Measurements from ENCODE around the gene FAM204A.
A peak's percentile ranks its signal among the peaks of the same experiment; 100 is the strongest.

FAM204A gene

GRCh38 chr10:118343115-118343514 lies 991 bp upstream of the FAM204A start:
- Histone ChIP-seq H3K4me3 (ENCODE audit: low read length, poor library complexity, severe bottlenecking) (no peak overlapping the region), H3F3A (ENCODE audit: low read depth) (no peaks in the 10 kb centered on the region), H3K27me3 (ENCODE audit: insufficient read depth, low read length, poor library complexity, severe bottlenecking) (no peaks in the 10 kb centered on the region), H3K4me2 (ENCODE audit: low read depth, low read length, poor library complexity, severe bottlenecking) (no peak overlapping the region), H3K79me2 (ENCODE audit: insufficient read depth, low read length) (peaks cover 39% of the 10 kb centered on the region), H3K9ac (ENCODE audit: low read depth, low read length, poor library complexity, severe bottlenecking) (no peak overlapping the region), H4K20me1 (ENCODE audit: insufficient read depth, low read length, poor library complexity, severe bottlenecking) (no peaks in the 10 kb centered on the region), H3K9me2 (replicated peaks; ENCODE audit: low read depth, low read length) (no peaks in the 10 kb centered on the region), H3K9me3 (ENCODE audit: insufficient read depth, low read depth, low read length) (no peaks in the 10 kb centered on the region), H3K36me3 (ENCODE audit: insufficient read depth, low read length) (no peaks in the 10 kb centered on the region), H2AFZ (ENCODE audit: low read length) (peak overlapping the region; percentile 98; the same call in 1 of the 2 replicates), H3K4me1 (ENCODE audit: insufficient read depth, low read length, poor library complexity, severe bottlenecking) (peaks cover 37% of the 10 kb centered on the region)
- TF ChIP-seq CTCF (conservative IDR thresholded peaks at IDR 0.05; ENCODE audit: low read length): no peak
- no peak for TF ChIP-seq EZH2phosphoT487 (IDR thresholded peaks at IDR 0.05; ENCODE audit: borderline replicate concordance)

DNA sequence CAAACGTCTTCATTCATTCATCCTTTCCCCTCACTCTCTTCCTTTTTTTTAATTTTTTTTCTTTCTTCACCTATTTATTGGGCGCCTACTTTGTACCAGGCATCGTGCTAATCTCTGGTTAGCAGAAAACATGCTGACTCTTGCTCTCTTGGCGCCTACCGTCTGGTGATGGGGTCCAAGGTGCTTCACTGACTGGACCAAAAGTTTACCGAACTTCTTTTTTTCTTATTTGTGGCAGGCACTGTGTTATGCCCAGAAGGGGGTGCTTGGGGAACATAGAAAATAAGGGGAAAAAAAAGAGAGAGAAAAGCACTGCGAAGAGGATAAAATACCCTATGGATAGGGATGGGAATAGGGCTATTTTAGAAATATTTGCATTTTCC lies 505 bp upstream of the FAM204A start:
- peak overlapping the region; percentile 86 for H3K9ac ChIP-seq (ENCODE audit: low read depth, low read length, poor library complexity, severe bottlenecking)
- peaks cover 4% of the 10 kb centered on the region for H4K20me1 ChIP-seq (ENCODE audit: insufficient read depth, low read length, poor library complexity, severe bottlenecking)
- H2AFZ ChIP-seq (ENCODE audit: low read length): peak overlapping the region; percentile 98
- H3K4me1 ChIP-seq (ENCODE audit: insufficient read depth, low read length, poor library complexity, severe bottlenecking): peaks cover 40% of the 10 kb centered on the region
- H3K4me3 ChIP-seq (ENCODE audit: low read length, poor library complexity, severe bottlenecking): peak overlapping the region; percentile 83
- TF ChIP-seq EZH2phosphoT487 (IDR thresholded peaks at IDR 0.05; ENCODE audit: borderline replicate concordance) (no peak), CTCF (conservative IDR thresholded peaks at IDR 0.05; ENCODE audit: low read length) (no peak)
- peaks cover 44% of the 10 kb centered on the region for H3K79me2 ChIP-seq (ENCODE audit: insufficient read depth, low read length)
- H3K9me3 ChIP-seq (ENCODE audit: insufficient read depth, low read depth, low read length): no peaks in the 10 kb centered on the region
- peak overlapping the region; percentile 98 for H3K4me2 ChIP-seq (ENCODE audit: low read depth, low read length, poor library complexity, severe bottlenecking)
- no peaks in the 10 kb centered on the region for H3K36me3 ChIP-seq (ENCODE audit: insufficient read depth, low read length)
- H3K9me2 ChIP-seq (replicated peaks; ENCODE audit: low read depth, low read length): no peaks in the 10 kb centered on the region
- H3F3A ChIP-seq (ENCODE audit: low read depth): no peaks in the 10 kb centered on the region
- H3K27me3 ChIP-seq (ENCODE audit: insufficient read depth, low read length, poor library complexity, severe bottlenecking): no peaks in the 10 kb centered on the region

DNA sequence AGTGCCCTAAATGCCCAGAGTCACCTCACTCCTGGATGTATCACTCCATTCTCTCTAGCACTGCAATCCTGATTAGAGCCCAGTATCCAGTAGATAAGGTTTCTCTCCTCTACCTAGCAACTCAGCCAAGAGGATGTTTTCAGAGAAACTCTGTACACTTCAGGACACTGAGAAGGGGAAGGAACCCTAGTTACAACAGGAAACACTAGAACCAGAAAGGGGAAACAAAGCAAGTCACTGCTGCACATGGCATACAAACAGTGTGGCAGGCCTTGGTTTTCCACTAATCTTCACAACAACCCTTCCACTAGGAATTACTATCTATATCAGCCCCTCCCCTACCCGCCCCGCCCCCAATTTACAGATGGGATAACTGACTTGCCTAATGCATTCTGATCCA lies 1.6 kb downstream of the FAM204A start:
- Histone ChIP-seq H3K79me2 (ENCODE audit: insufficient read depth, low read length) (peaks cover 44% of the 10 kb centered on the region), H2AFZ (ENCODE audit: low read length) (no peak overlapping the region), H3K4me3 (ENCODE audit: low read length, poor library complexity, severe bottlenecking) (peak overlapping the region; percentile 83), H4K20me1 (ENCODE audit: insufficient read depth, low read length, poor library complexity, severe bottlenecking) (peaks cover 10% of the 10 kb centered on the region), H3F3A (ENCODE audit: low read depth) (no peaks in the 10 kb centered on the region), H3K9me3 (ENCODE audit: insufficient read depth, low read depth, low read length) (no peaks in the 10 kb centered on the region), H3K27me3 (ENCODE audit: insufficient read depth, low read length, poor library complexity, severe bottlenecking) (no peaks in the 10 kb centered on the region), H3K36me3 (ENCODE audit: insufficient read depth, low read length) (peaks cover 7% of the 10 kb centered on the region; the same call in 1 of the 2 replicates), H3K9me2 (replicated peaks; ENCODE audit: low read depth, low read length) (no peaks in the 10 kb centered on the region), H3K4me1 (ENCODE audit: insufficient read depth, low read length, poor library complexity, severe bottlenecking) (peaks cover 47% of the 10 kb centered on the region), H3K9ac (ENCODE audit: low read depth, low read length, poor library complexity, severe bottlenecking) (peak overlapping the region; percentile 86), H3K4me2 (ENCODE audit: low read depth, low read length, poor library complexity, severe bottlenecking) (peak overlapping the region; percentile 98)
- TF ChIP-seq EZH2phosphoT487 (IDR thresholded peaks at IDR 0.05; ENCODE audit: borderline replicate concordance) (no peak), CTCF (conservative IDR thresholded peaks at IDR 0.05; ENCODE audit: low read length) (no peak)

Measured in Loucy (cell line).